IPS-15b (cell line): ENCODE results near the gene CYB561.

ENCODE experiments used
- H3K27me3 ChIP-seq: one replicate; pipeline ENCODE4 v1.6.1; 2013; ENCODE audit warnings: low read length; ENCODE audit not compliant: control insufficient read depth, insufficient read depth
- H3K36me3 ChIP-seq: one replicate; pipeline ENCODE4 v1.6.1; 2013; ENCODE audit warnings: low read length; ENCODE audit not compliant: control insufficient read depth, insufficient read depth
- H3K4me1 ChIP-seq: one replicate; pipeline ENCODE4 v1.6.1; 2013; ENCODE audit warnings: mild to moderate bottlenecking, low read length; ENCODE audit not compliant: control insufficient read depth, insufficient read depth
- H3K4me3 ChIP-seq: one replicate; pipeline ENCODE4 v1.5.1; 2013; ENCODE audit warnings: low read depth, low read length
- H3K9ac ChIP-seq: one replicate; pipeline ENCODE4 v1.6.1; 2013; ENCODE audit warnings: low read depth, mild to moderate bottlenecking, low read length
- H3K9me3 ChIP-seq: one replicate; pipeline ENCODE4 v1.6.1; 2013; ENCODE audit warnings: mild to moderate bottlenecking, low read length; ENCODE audit not compliant: control insufficient read depth, insufficient read depth

Gene CYB561

DNA sequence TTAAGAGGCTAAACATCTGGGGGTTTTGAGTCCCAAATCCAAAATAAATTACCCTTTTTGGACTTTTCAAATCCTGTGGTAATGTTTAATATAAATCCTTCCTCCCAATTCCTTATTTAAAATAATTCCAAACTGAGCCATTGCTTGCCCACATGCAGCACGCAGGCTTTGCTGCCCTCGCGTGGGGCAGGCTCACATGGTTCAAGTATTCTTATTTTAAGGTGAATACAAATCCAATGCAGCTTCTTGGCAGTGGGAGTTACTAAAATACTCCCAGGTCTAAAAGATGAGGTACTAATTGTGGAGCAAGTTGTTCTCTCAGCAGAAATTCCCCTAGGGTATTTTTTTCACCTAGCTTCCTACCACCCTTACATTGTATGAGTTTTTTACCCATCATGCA lies 33.0 kb downstream of the CYB561 start:
- H3K4me1 ChIP-seq, result no peaks in the 10 kb centered on the region
- no peaks in the 10 kb centered on the region for H3K27me3 ChIP-seq
- H3K9ac ChIP-seq, result no peak overlapping the region
- no peak overlapping the region for H3K4me3 ChIP-seq
- no peaks in the 10 kb centered on the region for H3K36me3 ChIP-seq
- H3K9me3 ChIP-seq, result no peaks in the 10 kb centered on the region

DNA sequence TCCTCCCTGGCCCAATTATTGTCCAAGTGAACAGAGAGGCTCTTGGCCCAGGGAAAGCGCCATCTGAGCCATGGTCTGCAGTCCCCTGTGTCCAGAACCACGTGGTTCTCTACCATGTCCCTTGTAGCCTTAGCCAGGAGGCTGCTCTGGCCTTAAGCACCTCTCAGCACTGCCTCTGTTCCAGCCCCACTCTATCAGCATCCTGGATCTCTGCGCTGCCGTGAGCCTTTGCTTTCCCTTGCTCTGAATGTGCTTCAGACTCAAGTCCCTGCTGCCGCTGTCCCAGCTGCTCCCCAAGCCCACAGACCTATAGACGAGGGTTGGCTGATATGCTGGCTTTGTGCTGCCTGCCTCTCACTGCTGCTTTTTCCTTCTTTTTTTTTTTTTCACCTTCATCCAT lies 33.9 kb downstream of the CYB561 start:
- H3K4me1 ChIP-seq, result no peaks in the 10 kb centered on the region
- no peaks in the 10 kb centered on the region for H3K9me3 ChIP-seq
- H3K36me3 ChIP-seq, result no peaks in the 10 kb centered on the region
- H3K27me3 ChIP-seq, result no peaks in the 10 kb centered on the region
- no peak overlapping the region for H3K9ac ChIP-seq
- H3K4me3 ChIP-seq, result no peak overlapping the region

DNA sequence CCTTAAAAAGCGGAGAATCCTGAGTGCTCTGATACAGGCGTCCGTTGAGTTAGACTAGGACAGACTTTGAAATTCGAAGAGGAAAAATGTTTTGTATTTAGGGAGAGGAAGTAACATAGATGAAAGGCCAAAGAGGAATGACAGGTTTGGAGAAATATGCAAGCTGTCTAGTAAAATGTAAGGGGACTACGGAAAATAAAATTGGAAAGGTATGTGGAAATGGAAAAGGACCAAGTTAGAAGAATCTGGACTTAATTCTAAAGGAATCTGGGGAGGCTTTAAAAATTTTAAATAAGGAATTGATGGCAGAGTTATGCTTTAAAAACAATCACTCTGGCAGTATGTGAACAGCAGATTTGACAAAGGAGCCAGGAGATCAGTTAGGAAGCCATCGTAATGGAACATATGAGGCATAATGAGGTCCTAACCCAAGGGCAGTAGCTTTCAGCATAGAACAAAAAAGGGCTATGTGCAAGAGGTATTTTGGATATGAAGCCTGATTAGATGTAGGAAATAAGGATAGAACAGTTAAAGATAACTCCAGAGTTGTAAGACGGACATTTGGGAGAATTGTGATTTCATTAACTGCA lies 38.3 kb downstream of the CYB561 start:
- H3K9me3 ChIP-seq, result no peaks in the 10 kb centered on the region
- H3K4me3 ChIP-seq, result no peak overlapping the region
- H3K4me1 ChIP-seq, result no peaks in the 10 kb centered on the region
- no peaks in the 10 kb centered on the region for H3K27me3 ChIP-seq
- no peaks in the 10 kb centered on the region for H3K36me3 ChIP-seq
- H3K9ac ChIP-seq, result no peak overlapping the region

DNA sequence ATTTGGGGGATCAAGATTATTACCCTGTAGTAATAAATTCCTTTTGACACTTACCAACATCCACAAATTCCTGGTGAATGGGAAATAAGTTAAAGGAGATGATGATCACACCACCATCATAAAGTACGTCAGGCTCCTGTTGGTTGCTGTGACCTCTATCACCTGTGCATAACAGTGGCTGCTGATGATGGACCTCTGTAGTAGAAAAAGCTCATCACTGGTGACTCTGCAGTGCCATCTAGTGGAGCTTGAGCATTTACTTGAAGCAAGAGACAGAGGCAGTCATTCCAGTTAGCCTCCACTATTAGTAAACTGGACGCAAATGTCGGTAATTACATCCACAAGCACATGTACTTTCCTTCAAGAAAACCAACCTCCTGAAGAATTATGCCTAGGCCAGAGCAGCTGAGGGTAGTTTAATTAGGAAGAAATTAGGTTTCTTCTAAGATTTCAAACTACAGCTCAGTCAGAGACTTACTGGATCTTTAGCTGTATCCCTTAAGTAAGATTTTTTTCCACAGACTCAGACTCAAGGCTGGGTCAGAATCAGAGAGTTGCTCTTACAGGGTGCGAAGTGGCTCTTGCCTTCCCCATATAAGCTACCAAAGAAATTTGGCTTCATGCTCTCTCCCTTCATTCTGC lies 39.3 kb downstream of the CYB561 start:
- Histone ChIP-seq H3K9me3 (no peaks in the 10 kb centered on the region), H3K4me3 (no peak overlapping the region), H3K4me1 (no peaks in the 10 kb centered on the region), H3K9ac (no peak overlapping the region), H3K27me3 (no peaks in the 10 kb centered on the region), H3K36me3 (no peaks in the 10 kb centered on the region)

DNA sequence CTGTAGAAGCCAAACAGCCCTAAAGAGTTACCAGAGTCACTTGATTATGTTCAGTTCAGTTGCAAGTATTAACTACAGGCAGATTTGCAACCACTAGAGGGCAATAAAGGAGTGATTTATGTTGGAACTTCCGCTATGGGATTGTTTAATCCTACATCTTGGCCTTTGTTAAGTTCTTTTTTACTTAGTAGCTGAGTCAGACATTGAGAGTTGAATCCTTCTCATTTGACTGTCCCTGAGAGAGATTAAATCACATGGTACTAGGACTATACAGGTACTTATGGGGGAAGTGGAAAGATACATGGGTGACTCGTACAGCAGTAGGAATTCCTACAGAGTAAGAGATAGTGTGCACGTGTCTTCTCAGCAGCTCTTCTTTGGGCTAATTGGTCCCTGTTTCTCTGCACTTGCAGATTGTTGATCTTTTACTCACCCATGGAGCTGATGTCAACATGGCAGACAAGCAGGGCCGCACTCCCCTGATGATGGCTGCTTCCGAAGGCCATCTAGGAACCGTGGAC lies 40.3 kb downstream of the CYB561 start:
- Histone ChIP-seq H3K27me3 (no peaks in the 10 kb centered on the region), H3K9me3 (no peaks in the 10 kb centered on the region), H3K9ac (no peak overlapping the region), H3K4me3 (no peak overlapping the region), H3K36me3 (no peaks in the 10 kb centered on the region), H3K4me1 (no peaks in the 10 kb centered on the region)

DNA sequence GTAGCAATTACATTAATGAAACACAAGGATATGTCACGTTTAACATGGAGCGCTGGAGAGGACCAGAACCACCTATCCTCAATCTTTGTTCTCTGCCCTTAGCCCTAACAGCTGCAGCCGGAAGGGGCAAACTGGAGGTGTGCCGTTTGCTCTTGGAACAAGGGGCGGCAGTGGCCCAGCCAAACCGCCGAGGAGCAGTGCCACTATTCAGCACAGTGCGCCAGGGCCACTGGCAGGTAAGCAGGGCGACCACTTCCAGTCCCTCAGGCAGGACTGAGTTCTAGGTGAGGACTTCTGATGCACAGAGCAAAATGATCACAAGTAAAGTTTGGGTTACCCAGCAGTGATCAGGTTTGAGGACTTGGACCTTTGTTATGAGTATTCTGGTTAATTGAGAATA lies 41.1 kb downstream of the CYB561 start:
- H3K4me3 ChIP-seq, result no peak overlapping the region
- no peak overlapping the region for H3K9ac ChIP-seq
- H3K9me3 ChIP-seq, result no peaks in the 10 kb centered on the region
- no peaks in the 10 kb centered on the region for H3K4me1 ChIP-seq
- no peaks in the 10 kb centered on the region for H3K36me3 ChIP-seq
- no peaks in the 10 kb centered on the region for H3K27me3 ChIP-seq

DNA sequence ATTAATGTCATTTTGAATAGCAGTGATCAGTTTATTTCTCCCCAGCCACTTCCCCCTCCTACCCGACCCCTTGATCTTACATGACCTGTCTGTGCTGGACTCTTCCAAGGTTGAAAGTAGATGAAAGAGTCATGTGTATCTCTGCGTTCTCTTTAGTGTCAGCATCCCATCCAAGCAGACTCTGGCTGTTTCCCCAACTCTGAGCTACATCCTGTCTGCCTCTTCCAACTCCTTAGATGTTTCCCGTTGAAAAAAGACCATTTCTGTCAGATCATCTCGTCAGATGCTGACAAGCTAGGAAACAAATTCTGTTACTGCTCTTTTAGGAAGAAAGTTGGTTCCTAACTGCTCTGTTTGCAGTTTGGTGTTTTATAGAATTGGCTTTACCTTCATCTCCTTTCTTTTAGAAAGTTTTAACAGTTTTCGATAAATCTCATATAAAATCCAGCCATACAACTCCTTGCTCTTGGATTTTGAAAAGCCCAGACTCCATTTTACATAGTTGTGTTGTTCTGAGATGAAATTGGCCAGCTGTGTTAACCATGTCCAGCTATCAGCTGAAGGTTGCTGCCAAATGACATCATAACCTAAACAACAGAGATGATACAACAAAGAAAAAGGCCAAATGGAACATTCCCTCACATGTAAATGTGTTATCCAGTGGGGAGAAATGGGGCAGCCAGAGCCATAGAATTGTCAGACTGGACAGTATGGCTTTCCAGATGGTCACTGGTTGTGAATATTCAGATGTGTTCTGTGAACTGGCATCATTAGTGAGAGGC lies 43.5 kb downstream of the CYB561 start:
- Histone ChIP-seq H3K27me3 (no peaks in the 10 kb centered on the region), H3K4me3 (no peak overlapping the region), H3K9me3 (no peaks in the 10 kb centered on the region), H3K9ac (no peak overlapping the region), H3K36me3 (no peaks in the 10 kb centered on the region), H3K4me1 (no peaks in the 10 kb centered on the region)

DNA sequence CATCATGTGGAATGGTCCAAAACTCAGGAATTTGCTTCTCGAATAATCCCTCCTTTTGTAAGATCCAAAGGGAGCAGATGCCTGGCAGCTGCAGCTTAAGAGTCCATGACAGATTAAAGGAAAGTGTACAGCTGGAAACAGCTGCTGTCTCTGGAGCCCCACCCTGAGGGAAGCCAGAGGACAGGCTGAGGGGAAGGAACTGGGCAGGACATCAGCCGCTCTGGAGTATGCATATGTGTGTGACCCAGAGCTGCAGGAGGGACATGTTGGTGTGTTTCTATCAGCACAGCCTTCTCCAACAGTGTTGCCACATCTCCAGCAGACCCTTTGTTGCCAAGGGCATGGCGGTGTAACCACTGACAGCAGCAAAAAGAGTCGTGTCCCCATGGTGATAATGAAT lies 46.2 kb downstream of the CYB561 start:
- H3K27me3 ChIP-seq, result no peaks in the 10 kb centered on the region
- no peaks in the 10 kb centered on the region for H3K4me1 ChIP-seq
- H3K9ac ChIP-seq, result no peak overlapping the region
- no peaks in the 10 kb centered on the region for H3K9me3 ChIP-seq
- H3K36me3 ChIP-seq, result no peaks in the 10 kb centered on the region
- H3K4me3 ChIP-seq, result no peak overlapping the region

DNA sequence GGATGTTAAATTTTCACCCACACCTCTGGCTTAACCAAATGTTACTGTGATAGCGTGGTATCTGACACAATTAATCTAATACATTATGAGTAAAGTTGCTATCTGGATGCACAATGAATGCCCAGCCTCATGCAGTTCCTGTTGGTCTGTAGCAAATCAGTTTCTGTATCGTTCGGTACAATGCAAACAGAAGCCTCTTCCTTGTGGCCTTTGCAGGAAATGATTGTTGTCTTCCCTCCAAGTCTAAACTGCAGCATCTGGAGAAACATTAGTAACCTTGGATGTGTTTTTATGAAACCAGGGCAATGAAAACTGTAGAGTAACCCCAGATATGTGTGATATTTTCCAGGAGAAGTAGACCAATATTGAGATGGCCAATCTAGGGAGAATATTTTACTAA lies 46.8 kb downstream of the CYB561 start:
- Histone ChIP-seq H3K4me1 (no peaks in the 10 kb centered on the region), H3K36me3 (no peaks in the 10 kb centered on the region), H3K4me3 (no peak overlapping the region), H3K9me3 (no peaks in the 10 kb centered on the region), H3K9ac (no peak overlapping the region), H3K27me3 (no peaks in the 10 kb centered on the region)

DNA sequence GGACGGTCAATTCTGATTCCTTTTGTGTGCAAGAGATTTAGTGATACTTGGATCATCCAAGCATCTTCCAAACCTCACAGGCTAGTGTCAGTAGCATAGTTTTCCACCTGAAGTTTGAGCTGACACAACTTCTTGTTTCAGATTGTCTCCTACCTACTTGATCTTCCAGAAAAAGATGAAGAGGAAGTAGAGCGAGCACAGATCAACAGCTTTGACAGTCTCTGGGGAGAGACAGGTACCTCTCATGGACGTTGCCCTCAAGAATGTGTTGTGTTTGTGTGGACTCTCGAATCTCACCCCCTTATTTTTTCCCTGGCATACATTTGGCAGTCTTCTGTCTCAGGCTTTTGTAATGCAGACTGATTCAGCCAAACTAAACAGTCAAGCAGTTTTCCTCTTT lies 47.4 kb downstream of the CYB561 start:
- no peak overlapping the region for H3K9ac ChIP-seq

DNA sequence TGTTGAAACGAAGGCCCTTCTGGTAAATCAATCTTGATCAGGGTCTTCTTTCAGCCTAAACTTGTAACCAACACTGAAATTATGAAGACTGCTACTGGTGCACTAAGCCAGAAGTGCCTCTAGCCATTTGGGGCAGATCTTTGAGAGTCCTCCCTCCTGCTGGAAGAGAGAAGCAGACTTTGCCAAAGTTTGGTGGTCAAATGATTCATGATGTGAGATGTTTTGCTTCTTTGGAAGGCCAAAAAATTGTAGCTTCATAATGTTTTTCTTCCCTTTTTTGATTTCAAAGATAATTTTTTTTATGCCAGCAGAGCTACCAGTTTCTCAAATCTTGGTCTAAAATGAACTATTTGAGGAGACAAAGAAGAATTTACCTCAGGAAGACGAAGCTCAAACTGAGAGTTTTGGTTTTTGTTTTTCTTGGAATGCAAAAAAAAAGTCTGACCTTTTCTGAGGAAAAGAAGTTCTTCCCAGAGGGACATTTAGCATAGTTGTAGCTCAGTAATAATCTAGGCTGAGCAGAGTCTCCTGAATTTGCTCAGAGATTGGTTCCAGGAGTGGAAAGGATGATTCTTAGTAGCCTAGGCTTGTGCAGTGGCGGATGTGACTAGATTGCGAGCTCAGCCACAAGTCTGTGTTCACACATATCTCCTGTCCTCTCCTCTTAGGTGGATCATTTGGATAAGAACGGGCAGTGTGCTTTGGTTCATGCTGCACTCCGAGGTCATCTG lies 50.9 kb downstream of the CYB561 start:
- Histone ChIP-seq H3K36me3 (no peaks in the 10 kb centered on the region), H3K9me3 (no peaks in the 10 kb centered on the region), H3K27me3 (no peaks in the 10 kb centered on the region), H3K4me3 (no peak overlapping the region), H3K9ac (no peak overlapping the region), H3K4me1 (no peaks in the 10 kb centered on the region)

More for the DNA sequence above, 47.4 kb downstream of the CYB561 start:
- H3K4me3 ChIP-seq, result no peak overlapping the region
- H3K27me3 ChIP-seq, result no peaks in the 10 kb centered on the region
- no peaks in the 10 kb centered on the region for H3K9me3 ChIP-seq
- no peaks in the 10 kb centered on the region for H3K36me3 ChIP-seq
- no peaks in the 10 kb centered on the region for H3K4me1 ChIP-seq
